GM12892 (cell line): ENCODE data around the gene ADM2.

Source experiments
- POLR2A ChIP-seq: IDR thresholded peaks from 2 replicates; pipeline ENCODE4 v1.6.1; 2011; ENCODE audit warnings: low read depth, low read length, control low read depth
- TAF1 ChIP-seq: IDR thresholded peaks from 2 replicates; pipeline ENCODE4 v1.6.1; 2011; ENCODE audit warnings: low read depth, mild to moderate bottlenecking, control low read depth, low read length, borderline replicate concordance

DNA sequence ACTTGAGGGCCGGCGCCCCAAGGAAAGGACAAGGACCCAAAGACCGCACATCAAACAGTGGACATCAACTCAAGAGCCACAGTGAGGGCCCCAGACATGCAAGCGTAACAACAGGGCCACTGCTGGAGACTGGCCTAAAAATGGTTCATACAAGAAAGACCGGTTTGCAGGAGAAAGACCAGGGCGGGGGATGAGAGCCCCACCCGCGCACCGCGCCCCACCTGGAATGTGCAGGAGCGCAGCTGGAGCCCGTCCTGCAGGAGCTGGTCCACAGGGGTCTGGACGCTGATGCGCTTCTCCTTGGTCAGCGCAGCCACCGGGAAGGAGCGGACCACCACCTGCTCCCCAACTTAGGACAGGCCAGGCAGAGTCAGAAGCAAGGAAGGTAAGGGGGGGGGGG, 20.4 kb upstream of the ADM2 start:
- no peak for TF ChIP-seq TAF1
- no peak for TF ChIP-seq POLR2A
